GM18520 (cell line): ENCODE measurements around the gene PTPRCAP.
"Not testable (repeated sequence)": the region's sequence is repeated elsewhere in the genome, so short reads cannot be mapped to it uniquely, and the experiment has no call there.

Experiments
- ATAC-seq: cut with Tn5 transposase; IDR thresholded peaks from one replicate; pipeline ENCODE4 v1.9.1; 2021; ENCODE audit not compliant: unreplicated experiment

Gene PTPRCAP

GRCh38 chr11:67465530-67465929 is 28.0 kb upstream of the PTPRCAP start:
- ATAC-seq = not testable (repeated sequence)

- ATAC-seq = no peak
Measured at GRCh38 chr11:67465189-67465510, 27.7 kb upstream of the PTPRCAP start.

- ATAC-seq = no peak
Measured at GRCh38 chr11:67464411-67465188, 27.1 kb upstream of the PTPRCAP start.

GRCh38 chr11:67463680-67464410 is 26.4 kb upstream of the PTPRCAP start:
- ATAC-seq = no peak

GRCh38 chr11:67463186-67463585 is 25.7 kb upstream of the PTPRCAP start:
- ATAC-seq = no peak

- no peak for ATAC-seq
Measured at GRCh38 chr11:67458266-67458665, 20.8 kb upstream of the PTPRCAP start.

GRCh38 chr11:67457453-67457852 is 20.0 kb upstream of the PTPRCAP start:
- no peak for ATAC-seq

GRCh38 chr11:67456068-67456705 is 18.7 kb upstream of the PTPRCAP start:
- no peak for ATAC-seq

- ATAC-seq = no peak
Measured at GRCh38 chr11:67455054-67455453, 17.6 kb upstream of the PTPRCAP start, which contains the start of gene CABP4. Gene CABP4, plus strand, starts transcription at chr11:67455354. Its CDS starts 70 bp downstream, at chr11:67455424.

GRCh38 chr11:67453816-67454732 is 16.6 kb upstream of the PTPRCAP start:
- ATAC-seq = no peak

- ATAC-seq = no peak
Measured at GRCh38 chr11:67452141-67452952, 14.9 kb upstream of the PTPRCAP start, which contains the start of gene GPR152. Gene GPR152, minus strand, starts transcription at chr11:67452729. Its CDS starts 5 bp downstream, at chr11:67452724.

GRCh38 chr11:67451658-67451976 is 14.1 kb upstream of the PTPRCAP start:
- ATAC-seq = no peak

- ATAC-seq = no peak
Measured at GRCh38 chr11:67450796-67451657, 13.5 kb upstream of the PTPRCAP start.

- ATAC-seq = no peak
Measured at GRCh38 chr11:67449116-67449844, 11.8 kb upstream of the PTPRCAP start.

GRCh38 chr11:67448220-67448609 is 10.7 kb upstream of the PTPRCAP start:
- no peak for ATAC-seq

GRCh38 chr11:67445515-67445914 is 8.0 kb upstream of the PTPRCAP start:
- no peak for ATAC-seq

- no peak for ATAC-seq
Measured at GRCh38 chr11:67442504-67443404, 5.3 kb upstream of the PTPRCAP start.
